Inflammatory macrophage (primary cell): ENCODE data around the gene SMAD6.
A peak's percentile ranks its signal among the peaks of the same experiment; 100 is the strongest.
"Not testable (repeated sequence)": the region's sequence is repeated elsewhere in the genome, so short reads cannot be mapped to it uniquely, and the experiment has no call there.

ENCODE experiments used
- DNase-seq, 2 donors: peaks; one replicate each; pipeline ENCODE4 v3.0.0-alpha.2; 2020 to 2022

Gene SMAD6

DNA sequence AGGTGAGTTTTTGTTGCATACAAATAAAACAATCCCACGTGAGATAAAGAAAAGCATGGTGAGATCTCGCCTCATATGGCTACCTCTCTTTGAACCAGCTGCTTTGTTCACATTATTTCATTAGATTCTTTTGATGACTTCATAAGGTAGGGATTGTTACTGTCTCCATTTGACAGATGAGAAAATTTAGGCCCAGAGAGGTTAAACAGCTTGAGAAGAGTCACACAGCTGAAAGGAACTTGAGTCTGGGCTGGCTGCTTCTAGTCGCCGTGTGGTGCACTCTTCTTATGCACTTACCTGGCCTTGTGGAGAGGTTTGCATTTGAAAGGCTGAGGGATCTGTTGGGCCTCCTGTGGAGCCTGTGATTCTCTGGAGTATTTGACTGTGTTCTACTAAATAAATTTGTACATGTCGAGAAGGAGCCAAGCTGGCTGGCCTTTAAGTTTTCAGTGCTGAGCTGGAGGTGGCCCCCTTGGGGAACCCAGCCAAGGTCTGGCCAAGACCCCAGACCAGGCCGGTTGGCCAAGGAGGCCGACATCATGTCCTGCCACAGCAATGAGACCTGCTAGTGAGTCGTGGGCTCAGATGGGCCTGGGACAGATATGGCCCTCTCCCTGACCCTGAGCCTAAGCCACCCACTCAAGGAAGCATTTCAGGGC is 125.1 kb downstream of the SMAD6 start:
- no peak for DNase-seq

DNA sequence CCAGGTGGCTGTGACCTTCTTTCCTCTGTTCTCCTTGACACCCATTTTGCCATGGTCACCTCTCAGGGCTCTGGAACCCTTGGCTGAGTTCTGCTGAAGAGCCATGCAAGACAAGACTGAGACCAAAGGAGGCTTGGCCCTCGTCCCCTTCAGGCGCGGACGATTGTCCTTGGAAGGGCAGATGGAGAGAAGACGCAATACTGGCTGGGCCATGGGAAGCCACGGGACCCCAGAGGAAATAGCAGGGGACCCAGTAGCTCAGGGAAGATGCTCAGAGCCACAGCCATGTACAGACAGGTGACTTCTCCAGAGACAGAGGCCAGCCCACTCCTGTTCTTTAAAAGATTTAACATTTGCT is 125.6 kb downstream of the SMAD6 start:
- DNase-seq = no peak

DNA sequence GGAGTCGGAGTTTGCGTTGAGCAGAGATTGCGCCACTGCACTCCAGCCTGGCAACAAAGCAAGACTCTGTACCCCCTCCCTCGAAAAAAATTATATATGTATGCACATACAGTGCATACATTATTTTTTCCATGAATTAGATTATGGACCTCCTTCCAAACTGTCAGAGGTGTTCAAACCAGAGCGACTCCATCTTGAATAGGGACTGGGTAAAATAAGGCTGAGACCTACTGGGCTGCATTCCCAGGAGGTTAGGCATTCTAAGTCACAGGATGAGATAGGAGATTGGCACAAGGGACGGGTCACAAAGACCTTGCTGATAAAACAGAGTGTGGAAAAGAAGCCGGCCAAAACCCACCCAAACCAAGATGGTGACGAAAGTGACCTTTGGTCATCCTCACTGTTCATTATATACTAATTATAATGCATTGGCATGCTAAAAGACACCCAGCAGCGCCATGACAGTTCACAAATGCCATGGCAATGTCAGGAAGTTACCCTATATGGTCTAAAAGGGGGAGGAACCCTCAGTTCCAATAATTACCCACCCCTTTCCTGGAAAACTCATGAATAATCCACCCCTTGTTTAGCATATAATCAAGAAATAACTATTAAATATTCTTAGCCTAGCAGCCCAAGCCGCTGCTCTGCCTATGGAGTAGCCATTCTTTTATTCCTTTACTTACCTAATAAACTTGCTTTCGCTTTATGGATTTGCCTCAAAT is 126.9 kb downstream of the SMAD6 start:
- DNase-seq = not testable (repeated sequence)

DNA sequence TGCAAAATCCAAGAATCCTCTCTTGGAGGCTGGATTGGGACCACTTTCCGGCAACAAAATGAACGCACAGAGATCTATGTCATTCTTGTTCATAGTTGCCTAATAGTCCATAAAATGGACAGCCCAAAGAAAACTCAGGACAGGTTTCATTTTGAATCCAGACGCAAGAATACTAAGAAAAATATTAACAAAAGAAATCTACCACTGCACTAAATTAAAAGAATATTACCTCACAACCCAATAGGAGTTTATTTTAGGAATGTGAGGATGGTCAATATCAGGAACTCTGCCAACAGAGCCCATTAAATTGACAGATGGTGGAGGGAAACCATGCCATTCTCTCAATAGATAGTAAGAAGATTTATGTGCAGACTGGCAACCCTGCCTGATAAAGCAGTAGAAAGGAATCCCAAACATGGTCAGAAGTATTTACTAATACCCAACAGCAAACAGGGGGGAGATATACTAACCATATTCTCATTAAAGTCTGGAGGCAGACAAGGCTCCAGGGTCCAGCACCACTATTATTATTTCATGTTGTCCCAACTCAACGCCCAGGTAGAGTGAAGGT is 127.6 kb downstream of the SMAD6 start:
- no peak for DNase-seq

DNA sequence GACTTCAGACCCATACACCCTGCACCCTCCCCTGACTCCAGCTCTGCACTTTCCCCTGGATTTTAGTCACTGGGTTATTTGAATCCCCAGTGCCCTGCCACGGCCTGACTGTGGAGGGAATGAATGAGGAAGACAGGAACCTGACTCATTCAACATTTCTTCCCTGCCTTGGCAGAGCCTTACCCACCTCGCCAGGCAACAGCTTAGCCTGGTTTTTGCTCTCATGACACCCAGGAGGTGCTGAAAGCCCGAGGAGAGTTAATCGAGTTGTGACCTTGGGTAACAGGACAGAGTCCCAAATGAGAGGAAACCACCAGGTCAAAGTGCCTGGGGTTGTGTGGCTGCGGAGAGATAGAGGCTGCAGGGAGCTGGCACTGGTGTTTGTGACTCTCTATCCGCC is 128.3 kb downstream of the SMAD6 start:
- DNase-seq = peak; percentile 63 to 76

DNA sequence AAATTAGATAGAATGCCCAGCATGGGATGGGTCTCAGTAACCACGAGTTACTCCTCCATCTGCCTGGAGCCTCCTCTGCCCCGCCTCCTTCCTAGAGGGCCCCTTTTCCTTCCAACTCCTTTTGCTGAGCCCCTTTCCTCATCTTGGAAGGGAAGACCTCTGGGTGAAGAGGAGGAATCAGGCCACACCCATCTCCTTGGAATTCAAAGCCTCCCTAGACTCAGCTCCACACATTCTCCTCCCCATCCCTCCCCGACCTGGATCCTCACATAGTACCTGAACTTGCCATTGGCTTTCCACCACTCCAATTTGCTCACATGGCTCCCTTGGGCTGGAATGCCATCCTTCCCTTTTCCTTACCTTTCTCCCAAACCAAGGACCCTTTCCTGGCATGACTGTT is 128.8 kb downstream of the SMAD6 start:
- DNase-seq = no peak

DNA sequence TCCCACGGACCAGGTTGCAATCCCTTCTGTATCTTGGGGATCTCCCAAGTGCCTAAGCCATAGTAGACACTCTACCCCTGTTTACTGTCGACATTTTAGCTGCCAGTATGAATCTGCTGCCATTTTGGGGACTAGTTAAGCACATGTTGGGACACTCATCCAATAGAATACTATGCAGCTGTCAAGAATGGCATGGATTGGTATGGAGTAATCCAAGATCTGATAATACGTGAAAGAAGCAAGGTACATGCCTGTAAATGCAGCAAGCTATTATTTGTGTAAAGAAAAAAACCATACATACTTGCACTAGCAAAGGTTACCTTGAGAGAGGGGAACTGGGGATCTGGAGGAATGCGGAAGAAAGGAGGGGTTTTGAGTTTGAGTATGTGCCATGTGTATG is 129.3 kb downstream of the SMAD6 start:
- DNase-seq = no peak

DNA sequence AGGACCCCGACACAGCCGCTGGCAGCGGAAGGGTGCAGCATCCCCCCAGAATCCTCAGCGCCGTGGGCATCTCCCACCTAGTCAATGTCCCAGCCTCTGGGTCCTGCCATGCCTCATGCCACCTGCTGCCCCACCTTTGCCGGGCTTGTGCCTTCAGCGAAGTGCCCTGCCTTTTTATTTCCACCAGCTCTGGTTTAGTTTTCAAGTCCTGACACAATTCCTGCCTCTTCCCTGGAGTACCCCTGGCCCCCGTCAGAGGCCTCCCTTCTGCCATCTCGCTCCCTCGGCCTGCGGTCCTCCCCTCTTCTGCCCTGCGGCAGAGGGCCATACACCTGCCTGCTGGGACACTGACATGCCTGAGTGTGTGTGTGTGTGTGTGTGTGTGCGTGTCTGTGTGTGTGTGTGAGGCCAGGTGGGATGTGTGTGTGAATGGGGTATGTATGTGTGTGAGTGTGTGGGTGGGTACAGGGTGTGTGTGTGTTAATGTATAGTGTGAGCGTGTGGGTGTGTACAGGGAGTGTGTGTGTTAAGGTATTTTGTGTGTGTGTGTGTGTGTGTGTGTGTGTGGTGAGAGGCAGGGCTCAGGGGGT is 129.9 kb downstream of the SMAD6 start:
- no peak for DNase-seq
